GOT3 (cell line): ENCODE measurements around the gene ANKMY2.
"Not testable (repeated sequence)": the region's sequence is repeated elsewhere in the genome, so short reads cannot be mapped to it uniquely, and the experiment has no call there.

Experiments
- DNase-seq: peaks from one replicate; lab custom pipeline; 2025; ENCODE audit warnings: mixed read lengths; lab: John Stamatoyannopoulos, UW

The ANKMY2 gene

GRCh38 chr7:16645593-16646471 lies at the start of gene ANKMY2, which contains the start of gene BZW2:
TSS of gene ANKMY2 (minus strand) at chr7:16645754. CDS start at chr7:16645573, 181 bp downstream.
TSS of gene BZW2 (plus strand) at chr7:16646181. CDS start at chr7:16665444, 19,263 bp downstream.
- DNase-seq = peak; percentile 92

- DNase-seq = no peak
Observed at GRCh38 chr7:16694806-16695205, 49.3 kb upstream of the ANKMY2 start.

- no peak for DNase-seq
Observed at GRCh38 chr7:16693601-16694318, 48.2 kb upstream of the ANKMY2 start.

GRCh38 chr7:16691241-16691640 lies 45.7 kb upstream of the ANKMY2 start:
- no peak for DNase-seq

GRCh38 chr7:16688249-16688648 lies 42.7 kb upstream of the ANKMY2 start:
- DNase-seq = no peak

- DNase-seq = no peak
Observed at GRCh38 chr7:16685535-16685934, 40.0 kb upstream of the ANKMY2 start.

- DNase-seq = no peak
Observed at GRCh38 chr7:16684935-16685334, 39.4 kb upstream of the ANKMY2 start.

- not testable (repeated sequence) for DNase-seq
Observed at GRCh38 chr7:16678645-16679566, 33.4 kb upstream of the ANKMY2 start.

GRCh38 chr7:16677978-16678494 lies 32.5 kb upstream of the ANKMY2 start:
- no peak for DNase-seq

- DNase-seq = no peak
Observed at GRCh38 chr7:16675277-16675676, 29.7 kb upstream of the ANKMY2 start.

- no peak for DNase-seq
Observed at GRCh38 chr7:16671811-16672210, 26.3 kb upstream of the ANKMY2 start.

GRCh38 chr7:16670731-16671344 lies 25.3 kb upstream of the ANKMY2 start:
- no peak for DNase-seq

GRCh38 chr7:16670021-16670420 lies 24.5 kb upstream of the ANKMY2 start:
- DNase-seq = no peak

- DNase-seq = no peak
Observed at GRCh38 chr7:16669581-16669980, 24.0 kb upstream of the ANKMY2 start.

- DNase-seq = no peak
Observed at GRCh38 chr7:16668978-16669377, 23.4 kb upstream of the ANKMY2 start.

GRCh38 chr7:16668049-16668858 lies 22.7 kb upstream of the ANKMY2 start:
- peak; percentile 74 for DNase-seq

GRCh38 chr7:16667355-16667754 lies 21.8 kb upstream of the ANKMY2 start:
- no peak for DNase-seq

- DNase-seq = no peak
Observed at GRCh38 chr7:16661924-16662323, 16.4 kb upstream of the ANKMY2 start.

GRCh38 chr7:16660702-16661464 lies 15.3 kb upstream of the ANKMY2 start:
- no peak for DNase-seq
